H1 (cell line): ENCODE results near the gene RGPD3.
"Not testable (repeated sequence)": the region's sequence is repeated elsewhere in the genome, so short reads cannot be mapped to it uniquely, and the experiment has no call there.

Experiments used
- EZH2 ChIP-seq: fragments of 200-600 bp; sonication (generic); IDR thresholded peaks from 2 replicates; pipeline ENCODE4 v1.7.1; 2012; ENCODE audit warnings: low read depth, mild to moderate bottlenecking, moderate library complexity, low read length, inconsistent platforms; ENCODE audit not compliant: severe bottlenecking
- POLR2A ChIP-seq, 2 experiments: IDR thresholded peaks; 1 replicate in 1 of 2; 2 replicates in 1 of 2; pipeline ENCODE4 v1.6.1; 2011; ENCODE audit warnings: low read depth in 2 of 2, low read length in 2 of 2, mild to moderate bottlenecking in 2 of 2; ENCODE audit errors: control extremely low read depth in 1 of 2
- POLR2AphosphoS5 ChIP-seq: IDR thresholded peaks from 2 replicates; pipeline ENCODE4 v1.6.1; 2011; ENCODE audit warnings: low read depth, low read length
- RFX5 ChIP-seq: IDR thresholded peaks from 2 replicates; pipeline ENCODE4 v1.6.1; 2011; ENCODE audit warnings: low read depth, low read length, improper control_type of control experiment, borderline replicate concordance
- SIN3A ChIP-seq, 2 experiments: IDR thresholded peaks in 1 of 2; conservative IDR thresholded peaks in 1 of 2; 2 replicates each; pipeline ENCODE4 v1.6.1; 2011 to 2012; ENCODE audit warnings: low read length in 2 of 2, improper control_type of control experiment in 1 of 2, low read depth in 1 of 2, mild to moderate bottlenecking in 1 of 2
- TAF1 ChIP-seq: IDR thresholded peaks from 2 replicates; pipeline ENCODE4 v1.6.1; 2011; ENCODE audit warnings: mild to moderate bottlenecking, low read depth, low read length
- TBP ChIP-seq: IDR thresholded peaks from 2 replicates; pipeline ENCODE4 v1.6.1; 2011; ENCODE audit warnings: low read depth, low read length, improper control_type of control experiment
- TF ChIP-seq, protein P1 (sequence below), 3 experiments: IDR thresholded peaks; 1 replicate in 2 of 3; 2 replicates in 1 of 3; pipeline versions ENCODE4 v1.5.1 to v1.6.1; 2011; ENCODE audit warnings: low read length in 3 of 3, mild to moderate bottlenecking in 3 of 3, inconsistent platforms in 2 of 3, low read depth in 1 of 3, moderate library complexity in 1 of 3; ENCODE audit not compliant: insufficient read depth in 1 of 3; ENCODE audit errors: control extremely low read depth in 1 of 3
- TF ChIP-seq, protein P2 (sequence below): IDR thresholded peaks from 2 replicates; pipeline ENCODE4 v1.6.1; 2012; ENCODE audit warnings: inconsistent platforms

DNA sequence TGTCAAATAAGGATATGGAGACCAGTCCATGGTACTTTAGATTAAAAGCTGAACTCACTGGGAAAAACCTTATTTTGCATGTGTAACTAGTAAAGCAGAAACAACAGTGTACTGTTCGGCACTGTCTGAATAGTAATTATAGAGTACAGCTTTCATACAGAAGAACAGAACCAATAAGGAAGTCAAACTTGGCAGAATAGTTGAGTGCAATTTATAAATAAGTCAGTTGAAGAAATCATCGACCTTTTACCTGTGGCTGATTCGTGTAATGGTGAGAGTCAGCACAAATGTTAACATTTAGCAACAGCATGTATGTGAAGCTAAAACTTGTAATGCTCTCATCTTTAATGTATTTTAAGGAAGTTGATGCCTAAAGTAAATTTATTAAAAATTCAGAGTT, 99.0 kb downstream of the RGPD3 start:
- not testable (repeated sequence) for TF ChIP-seq TAF1; POLR2A (IDR thresholded peaks at IDR 0.05; ENCODE audit: control extremely low read depth in 1 of 2, low read depth in 2 of 2, low read length in 2 of 2); EZH2; RFX5; TBP; SIN3A (conservative IDR thresholded peaks at IDR 0.05 in 1 of 2, IDR thresholded peaks at IDR 0.05 in 1 of 2; ENCODE audit: low read depth in 1 of 2, low read length in 2 of 2); POLR2AphosphoS5
- TF ChIP-seq, protein P1, sequence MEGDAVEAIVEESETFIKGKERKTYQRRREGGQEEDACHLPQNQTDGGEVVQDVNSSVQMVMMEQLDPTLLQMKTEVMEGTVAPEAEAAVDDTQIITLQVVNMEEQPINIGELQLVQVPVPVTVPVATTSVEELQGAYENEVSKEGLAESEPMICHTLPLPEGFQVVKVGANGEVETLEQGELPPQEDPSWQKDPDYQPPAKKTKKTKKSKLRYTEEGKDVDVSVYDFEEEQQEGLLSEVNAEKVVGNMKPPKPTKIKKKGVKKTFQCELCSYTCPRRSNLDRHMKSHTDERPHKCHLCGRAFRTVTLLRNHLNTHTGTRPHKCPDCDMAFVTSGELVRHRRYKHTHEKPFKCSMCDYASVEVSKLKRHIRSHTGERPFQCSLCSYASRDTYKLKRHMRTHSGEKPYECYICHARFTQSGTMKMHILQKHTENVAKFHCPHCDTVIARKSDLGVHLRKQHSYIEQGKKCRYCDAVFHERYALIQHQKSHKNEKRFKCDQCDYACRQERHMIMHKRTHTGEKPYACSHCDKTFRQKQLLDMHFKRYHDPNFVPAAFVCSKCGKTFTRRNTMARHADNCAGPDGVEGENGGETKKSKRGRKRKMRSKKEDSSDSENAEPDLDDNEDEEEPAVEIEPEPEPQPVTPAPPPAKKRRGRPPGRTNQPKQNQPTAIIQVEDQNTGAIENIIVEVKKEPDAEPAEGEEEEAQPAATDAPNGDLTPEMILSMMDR (IDR thresholded peaks at IDR 0.05; ENCODE audit: control extremely low read depth in 1 of 3, insufficient read depth in 1 of 3, low read depth in 1 of 3, low read length in 3 of 3): not testable (repeated sequence)
- TF ChIP-seq, protein P2, sequence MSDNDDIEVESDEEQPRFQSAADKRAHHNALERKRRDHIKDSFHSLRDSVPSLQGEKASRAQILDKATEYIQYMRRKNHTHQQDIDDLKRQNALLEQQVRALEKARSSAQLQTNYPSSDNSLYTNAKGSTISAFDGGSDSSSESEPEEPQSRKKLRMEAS: not testable (repeated sequence)
